ENCODE measurements around the gene RFPL1. TPM values are rescaled to one million over a fixed set of nuclear protein-coding genes. Genes with fewer than 3 reads are reported as not detected.
A peak's percentile ranks its signal among the peaks of the same experiment; 100 is the strongest.
"Not testable (repeated sequence)": the region's sequence is repeated elsewhere in the genome, so short reads cannot be mapped to it uniquely, and the experiment has no call there.

The RFPL1 gene
- not detected in 2 replicates for total RNA-seq (2014; rRNA removed; shearing (Covaris generic); ENCODE audit: low replicate concordance)

- H3K27me3 ChIP-seq, result peaks cover 19% of the 10 kb centered on the region
- not testable (repeated sequence) for H3K9me3 ChIP-seq, DNase-seq, H3K4me3 ChIP-seq, H3K36me3 ChIP-seq
Observed at GRCh38 chr22:29438283-29438682, at the start of gene RFPL1. RFPL1 (plus strand) TSS chr22:29438583.

DNA sequence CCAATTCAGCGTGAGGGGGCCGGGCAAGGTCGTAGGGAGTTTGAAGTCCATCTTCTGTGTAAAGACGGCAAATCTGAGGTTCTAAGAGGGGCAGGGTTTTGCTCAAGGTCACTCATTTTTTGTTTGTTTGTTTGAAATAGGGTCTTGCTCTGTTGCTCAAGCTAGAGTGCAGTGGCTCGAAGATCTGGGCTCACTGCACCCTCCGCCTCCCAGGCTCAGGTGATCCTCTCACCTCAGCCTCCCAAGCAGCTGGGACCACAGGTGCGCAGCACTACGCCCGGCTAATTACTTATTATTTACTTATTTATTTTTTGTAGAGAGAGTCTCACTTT lies 49.7 kb upstream of the RFPL1 start:
- Histone ChIP-seq H3K9me3 (no peaks in the 10 kb centered on the region), H3K4me3 (peak overlapping the region; percentile 87), H3K27me3 (no peaks in the 10 kb centered on the region), H3K36me3 (peaks cover 13% of the 10 kb centered on the region)
- DNase-seq, result no peak

DNA sequence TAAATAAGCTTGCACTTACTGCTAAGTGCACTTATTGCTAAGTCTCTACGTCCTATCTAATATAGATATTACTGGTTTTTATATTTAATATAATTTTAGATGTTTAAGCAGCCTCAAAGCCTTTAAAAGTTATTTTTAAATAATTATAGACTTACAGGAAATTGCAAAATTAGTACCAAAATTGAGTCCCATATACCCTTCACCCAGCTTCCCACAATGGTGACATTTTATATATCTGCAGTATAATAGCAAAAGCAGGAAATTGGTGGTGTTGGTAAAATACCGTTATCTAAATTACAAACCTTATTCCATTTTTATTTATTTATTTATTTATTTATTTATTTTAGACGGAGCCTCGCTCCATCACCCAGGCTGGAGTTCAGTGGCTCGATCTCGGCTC lies 48.1 kb upstream of the RFPL1 start:
- Histone ChIP-seq H3K36me3 (peaks cover 5% of the 10 kb centered on the region), H3K27me3 (no peaks in the 10 kb centered on the region), H3K9me3 (no peaks in the 10 kb centered on the region), H3K4me3 (no peak overlapping the region)
- DNase-seq, result no peak

DNA sequence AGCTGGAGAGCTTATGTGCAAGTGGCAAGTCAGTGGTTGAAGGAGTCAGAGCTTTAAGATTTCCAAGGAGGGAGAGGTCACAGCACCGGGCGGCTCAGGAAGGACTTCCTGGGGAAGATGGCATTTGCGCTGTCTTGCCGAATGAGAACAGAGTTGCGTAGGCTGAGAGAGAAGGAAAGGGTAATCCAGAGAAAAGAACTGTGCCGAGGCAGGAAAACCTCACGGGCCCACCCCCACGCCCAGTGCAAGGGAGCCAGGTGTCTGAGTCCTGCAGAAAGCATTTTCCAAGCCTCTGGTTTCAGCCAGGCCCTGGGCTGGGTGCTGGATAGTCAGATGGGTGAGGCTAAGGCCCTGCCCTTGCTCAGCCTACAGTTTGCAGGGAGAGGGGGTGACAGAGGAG lies 46.8 kb upstream of the RFPL1 start:
- DNase-seq, result no peak
- H3K9me3 ChIP-seq, result no peaks in the 10 kb centered on the region
- H3K27me3 ChIP-seq, result no peaks in the 10 kb centered on the region
- no peak overlapping the region for H3K4me3 ChIP-seq
- peaks cover 5% of the 10 kb centered on the region; the same call in 1 of the 2 replicates for H3K36me3 ChIP-seq

DNA sequence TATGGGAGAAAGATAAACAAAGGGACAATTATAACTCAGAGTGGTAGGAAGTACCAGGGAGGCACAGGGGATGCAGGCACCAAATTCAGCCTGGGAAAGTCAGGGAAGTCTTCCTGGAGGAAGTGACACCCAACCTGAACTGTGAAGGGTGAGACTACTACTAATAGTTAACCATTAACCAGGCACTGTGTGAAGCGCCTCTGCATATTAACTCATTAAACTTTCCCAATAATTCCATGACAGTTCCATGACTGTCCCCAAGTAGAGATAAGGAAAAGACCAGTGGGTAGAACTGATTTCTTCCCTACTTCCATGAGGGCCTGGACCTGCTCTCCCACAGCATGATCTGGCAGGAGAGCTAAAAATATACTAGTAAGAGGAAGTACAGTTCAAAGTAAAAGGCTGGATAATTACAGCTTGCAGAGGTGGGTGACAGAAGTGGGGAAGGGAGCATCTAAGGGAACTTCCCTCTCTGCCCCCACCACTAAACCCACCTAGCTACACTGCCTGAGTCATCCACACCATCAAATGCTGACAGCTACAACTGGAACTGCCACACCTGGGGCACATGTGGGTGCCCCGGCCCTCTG lies 45.3 kb upstream of the RFPL1 start:
- no peak for DNase-seq

GRCh38 chr22:29394931-29395581 lies 43.3 kb upstream of the RFPL1 start:
- DNase-seq, result peak; percentile 44
- no peak overlapping the region for H3K4me3 ChIP-seq
- no peaks in the 10 kb centered on the region for H3K9me3 ChIP-seq
- H3K27me3 ChIP-seq, result no peaks in the 10 kb centered on the region
- no peaks in the 10 kb centered on the region for H3K36me3 ChIP-seq

More for the DNA sequence above, 45.3 kb upstream of the RFPL1 start:
- Histone ChIP-seq H3K36me3 (no peaks in the 10 kb centered on the region), H3K9me3 (no peaks in the 10 kb centered on the region), H3K4me3 (no peak overlapping the region), H3K27me3 (no peaks in the 10 kb centered on the region)

GRCh38 chr22:29396126-29396525 lies 42.3 kb upstream of the RFPL1 start:
- H3K9me3 ChIP-seq, result no peaks in the 10 kb centered on the region
- no peak for DNase-seq
- no peaks in the 10 kb centered on the region for H3K36me3 ChIP-seq
- H3K4me3 ChIP-seq, result no peak overlapping the region
- H3K27me3 ChIP-seq, result no peaks in the 10 kb centered on the region

- no peak overlapping the region for H3K4me3 ChIP-seq
- no peak for DNase-seq
- no peaks in the 10 kb centered on the region for H3K36me3 ChIP-seq
- H3K9me3 ChIP-seq, result no peaks in the 10 kb centered on the region
- no peaks in the 10 kb centered on the region for H3K27me3 ChIP-seq
Observed at GRCh38 chr22:29397791-29398190, 40.6 kb upstream of the RFPL1 start.

GRCh38 chr22:29400576-29400975 lies 37.8 kb upstream of the RFPL1 start:
- Histone ChIP-seq H3K36me3 (no peaks in the 10 kb centered on the region), H3K9me3 (no peaks in the 10 kb centered on the region), H3K27me3 (0 out of 2 replicates have a peak, but pooled peaks cover 5% of the 10 kb centered on the region), H3K4me3 (no peak overlapping the region)
- no peak for DNase-seq

GRCh38 chr22:29401538-29401937 lies 36.8 kb upstream of the RFPL1 start:
- H3K36me3 ChIP-seq, DNase-seq, H3K4me3 ChIP-seq, H3K9me3 ChIP-seq, H3K27me3 ChIP-seq: not testable (repeated sequence)

GRCh38 chr22:29408940-29409339 lies 29.4 kb upstream of the RFPL1 start:
- DNase-seq, result no peak
- H3K36me3 ChIP-seq, result no peaks in the 10 kb centered on the region

GRCh38 chr22:29411569-29412211 lies 26.7 kb upstream of the RFPL1 start:
- H3K9me3 ChIP-seq, DNase-seq, H3K4me3 ChIP-seq, H3K27me3 ChIP-seq, H3K36me3 ChIP-seq: not testable (repeated sequence)

More at GRCh38 chr22:29408940-29409339, 29.4 kb upstream of the RFPL1 start:
- Histone ChIP-seq H3K9me3 (no peaks in the 10 kb centered on the region), H3K27me3 (0 out of 2 replicates have a peak, but pooled peaks cover 4% of the 10 kb centered on the region), H3K4me3 (no peak overlapping the region)

GRCh38 chr22:29412772-29413171 lies 25.6 kb upstream of the RFPL1 start:
- H3K9me3 ChIP-seq, DNase-seq, H3K4me3 ChIP-seq, H3K27me3 ChIP-seq, H3K36me3 ChIP-seq: not testable (repeated sequence)

DNA sequence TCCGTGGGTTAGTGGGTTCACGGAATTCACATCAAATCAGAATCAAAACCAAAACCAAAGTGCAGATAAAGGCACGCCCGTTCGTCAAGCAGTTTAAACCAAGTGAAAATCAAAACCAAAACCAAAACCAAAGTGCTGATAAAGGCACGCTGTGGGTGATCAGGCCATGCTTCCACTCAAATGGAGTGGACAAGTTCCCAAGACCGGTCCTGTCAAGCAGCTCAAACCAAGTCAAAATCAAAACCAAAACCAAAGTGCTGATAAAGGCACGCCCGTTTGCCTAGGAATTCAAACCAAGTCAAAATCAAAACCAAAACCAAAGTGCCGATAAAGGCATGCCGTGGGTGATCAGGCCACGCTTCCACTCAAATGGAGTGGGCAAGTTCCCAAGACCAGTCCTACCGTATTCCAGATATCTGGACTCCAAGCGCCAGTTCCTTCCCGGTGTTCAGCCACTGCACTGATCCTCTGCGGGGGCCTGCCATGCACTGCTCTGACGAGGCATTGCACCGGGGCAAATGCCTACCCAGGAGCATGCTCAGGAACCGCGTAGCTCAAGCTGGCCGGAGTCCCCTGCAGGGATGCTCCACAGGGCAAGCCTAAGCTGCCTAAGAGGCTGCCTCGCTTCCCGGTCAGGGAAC lies 23.3 kb upstream of the RFPL1 start:
- peak; percentile 52 for DNase-seq
- H3K36me3 ChIP-seq, H3K27me3 ChIP-seq, H3K9me3 ChIP-seq: not testable (repeated sequence)
- peak overlapping the region; percentile 47 for H3K4me3 ChIP-seq

DNA sequence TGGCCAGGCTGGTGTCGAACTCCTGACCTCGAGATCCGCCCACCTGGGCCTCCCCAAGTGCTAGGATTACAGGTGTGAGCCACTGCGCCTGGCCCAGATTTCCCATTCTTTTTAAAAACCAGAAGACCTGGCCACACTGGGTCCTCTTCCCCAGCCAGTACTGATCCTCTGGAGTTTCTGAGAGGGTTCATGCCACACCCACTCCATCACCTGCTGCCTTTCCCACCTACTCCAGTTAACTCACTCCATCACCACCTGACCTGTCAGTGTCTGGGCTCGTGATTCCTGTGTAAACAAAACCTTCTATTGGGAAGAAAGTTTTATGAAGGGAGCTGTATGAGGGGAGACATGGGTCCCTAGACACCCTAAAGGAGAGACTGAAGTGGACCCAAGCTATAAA lies 19.7 kb upstream of the RFPL1 start:
- DNase-seq, H3K36me3 ChIP-seq, H3K4me3 ChIP-seq, H3K27me3 ChIP-seq, H3K9me3 ChIP-seq: not testable (repeated sequence)

DNA sequence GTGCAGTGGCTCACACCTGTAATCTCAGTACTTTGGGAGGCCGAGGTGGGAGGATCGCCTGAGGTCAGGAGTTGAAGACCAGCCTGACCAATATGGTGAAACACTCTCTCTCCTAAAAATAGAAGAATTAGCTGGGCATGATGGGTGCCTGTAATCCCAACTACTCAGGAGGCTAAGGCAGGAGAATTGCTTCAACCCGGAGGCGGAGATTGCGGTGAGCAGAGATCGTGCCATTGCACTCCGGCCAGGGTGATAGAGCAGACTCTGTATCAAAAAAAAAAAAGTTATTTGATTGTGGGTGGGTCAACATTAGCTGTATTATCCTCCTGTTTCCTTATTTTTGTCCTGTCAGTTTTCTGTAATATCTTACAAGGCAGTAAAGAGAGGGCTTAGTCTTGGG lies 11.9 kb upstream of the RFPL1 start:
- H3K9me3 ChIP-seq, result no peaks in the 10 kb centered on the region
- H3K27me3 ChIP-seq, result peaks cover 15% of the 10 kb centered on the region
- H3K36me3 ChIP-seq, result no peaks in the 10 kb centered on the region
- H3K4me3 ChIP-seq, result no peak overlapping the region
- no peak for DNase-seq

GRCh38 chr22:29427176-29427760 lies 11.1 kb upstream of the RFPL1 start:
- Histone ChIP-seq H3K4me3 (no peak overlapping the region), H3K27me3 (peaks cover 15% of the 10 kb centered on the region), H3K9me3 (no peaks in the 10 kb centered on the region), H3K36me3 (no peaks in the 10 kb centered on the region)
- DNase-seq, result no peak

Data from MG63 (cell line).